KOPT-K1 (cell line): ENCODE data around the gene AHCYL2.
"Not testable (repeated sequence)": the region's sequence is repeated elsewhere in the genome, so short reads cannot be mapped to it uniquely, and the experiment has no call there.

Experiments used
- H3K27ac ChIP-seq: fragments of 200-600 bp; sonication (generic); 2 replicates; pipeline ENCODE4 v1.5.1; 2016; ENCODE audit warnings: antibody characterized with exemption, mild to moderate bottlenecking, low read depth, low read length; ENCODE audit not compliant: poor library complexity, severe bottlenecking
- H3K36me3 ChIP-seq: fragments of 200-600 bp; sonication (generic); 2 replicates; pipeline ENCODE4 v1.5.1; 2017; ENCODE audit warnings: antibody characterized with exemption, mild to moderate bottlenecking, low read length, moderate library complexity; ENCODE audit not compliant: insufficient read depth
- H3K9me3 ChIP-seq: fragments of 200-600 bp; sonication (generic); 2 replicates; pipeline ENCODE4 v1.5.1; 2017; ENCODE audit warnings: antibody characterized with exemption, low read length, mild to moderate bottlenecking; ENCODE audit not compliant: insufficient read depth, poor library complexity, severe bottlenecking

Gene AHCYL2

GRCh38 chr7:129252128-129252527 is 27.3 kb downstream of the AHCYL2 start:
- H3K36me3 ChIP-seq = no peaks in the 10 kb centered on the region
- no peak overlapping the region for H3K27ac ChIP-seq
- no peaks in the 10 kb centered on the region for H3K9me3 ChIP-seq

GRCh38 chr7:129252603-129253002 is 27.8 kb downstream of the AHCYL2 start:
- not testable (repeated sequence) for H3K27ac ChIP-seq, H3K36me3 ChIP-seq, H3K9me3 ChIP-seq

GRCh38 chr7:129255800-129256199 is 31.0 kb downstream of the AHCYL2 start:
- no peak overlapping the region for H3K27ac ChIP-seq
- no peaks in the 10 kb centered on the region for H3K36me3 ChIP-seq
- no peaks in the 10 kb centered on the region for H3K9me3 ChIP-seq

GRCh38 chr7:129256221-129256620 is 31.4 kb downstream of the AHCYL2 start:
- H3K9me3 ChIP-seq = no peaks in the 10 kb centered on the region
- no peaks in the 10 kb centered on the region for H3K36me3 ChIP-seq
- H3K27ac ChIP-seq = no peak overlapping the region

GRCh38 chr7:129257168-129257567 is 32.3 kb downstream of the AHCYL2 start:
- Histone ChIP-seq H3K9me3 (no peaks in the 10 kb centered on the region), H3K27ac (no peak overlapping the region), H3K36me3 (no peaks in the 10 kb centered on the region)

GRCh38 chr7:129258649-129259389 is 34.0 kb downstream of the AHCYL2 start:
- Histone ChIP-seq H3K36me3 (no peaks in the 10 kb centered on the region), H3K27ac (no peak overlapping the region), H3K9me3 (no peaks in the 10 kb centered on the region)

- Histone ChIP-seq H3K36me3 (no peaks in the 10 kb centered on the region), H3K9me3 (no peaks in the 10 kb centered on the region), H3K27ac (no peak overlapping the region)
These were observed 37.5 kb downstream of the AHCYL2 start for GRCh38 chr7:129262324-129262723.

- Histone ChIP-seq H3K36me3 (no peaks in the 10 kb centered on the region), H3K9me3 (no peaks in the 10 kb centered on the region), H3K27ac (no peak overlapping the region)
These were observed 38.3 kb downstream of the AHCYL2 start for GRCh38 chr7:129263168-129263567.

GRCh38 chr7:129264534-129264933 is 39.7 kb downstream of the AHCYL2 start:
- H3K36me3 ChIP-seq = no peaks in the 10 kb centered on the region

GRCh38 chr7:129265328-129265727 is 40.5 kb downstream of the AHCYL2 start:
- Histone ChIP-seq H3K9me3 (no peaks in the 10 kb centered on the region), H3K27ac (no peak overlapping the region), H3K36me3 (no peaks in the 10 kb centered on the region)

More at GRCh38 chr7:129264534-129264933, 39.7 kb downstream of the AHCYL2 start:
- Histone ChIP-seq H3K9me3 (no peaks in the 10 kb centered on the region), H3K27ac (no peak overlapping the region)

- H3K9me3 ChIP-seq = no peaks in the 10 kb centered on the region
- H3K36me3 ChIP-seq = no peaks in the 10 kb centered on the region
- H3K27ac ChIP-seq = no peak overlapping the region
These were observed 41.4 kb downstream of the AHCYL2 start for GRCh38 chr7:129266181-129266580.

GRCh38 chr7:129270077-129270476 is 45.2 kb downstream of the AHCYL2 start:
- H3K36me3 ChIP-seq = peaks cover 8% of the 10 kb centered on the region; the same call in 1 of the 2 replicates
- H3K9me3 ChIP-seq = peaks cover 12% of the 10 kb centered on the region
- no peak overlapping the region for H3K27ac ChIP-seq

- peaks cover 12% of the 10 kb centered on the region for H3K9me3 ChIP-seq
- H3K27ac ChIP-seq = no peak overlapping the region
- H3K36me3 ChIP-seq = peaks cover 8% of the 10 kb centered on the region; the same call in 1 of the 2 replicates
These were observed 46.9 kb downstream of the AHCYL2 start for GRCh38 chr7:129271500-129272355.

GRCh38 chr7:129273936-129274335 is 49.1 kb downstream of the AHCYL2 start:
- Histone ChIP-seq H3K9me3 (peaks cover 12% of the 10 kb centered on the region), H3K36me3 (peaks cover 8% of the 10 kb centered on the region; the same call in 1 of the 2 replicates), H3K27ac (no peak overlapping the region)

- Histone ChIP-seq H3K36me3 (peaks cover 8% of the 10 kb centered on the region; the same call in 1 of the 2 replicates), H3K9me3 (peaks cover 12% of the 10 kb centered on the region), H3K27ac (no peak overlapping the region)
These were observed 52.8 kb downstream of the AHCYL2 start for GRCh38 chr7:129277629-129278028.
